H9 (cell line): ENCODE data around the gene PCGF5. TPM values are rescaled to one million over a fixed set of nuclear protein-coding genes. Genes with fewer than 3 reads are reported as not detected.
"Not testable (repeated sequence)": the region's sequence is repeated elsewhere in the genome, so short reads cannot be mapped to it uniquely, and the experiment has no call there.

Experiments used
- DNase-seq: peaks from one replicate; pipeline ENCODE4 v3.0.0-alpha.2; 2017
- H2AFZ ChIP-seq: one replicate; pipeline ENCODE4 v1.6.1; 2013; ENCODE audit warnings: mild to moderate bottlenecking, low read length, control low read depth, moderate library complexity
- H2AK5ac ChIP-seq: 2 replicates; pipeline ENCODE4 v1.6.1; 2013; ENCODE audit warnings: low read length, control low read depth, mixed read lengths; ENCODE audit not compliant: insufficient read length
- H2BK120ac ChIP-seq: one replicate; pipeline ENCODE4 v1.6.1; 2013; ENCODE audit warnings: low read depth, mild to moderate bottlenecking, low read length, control low read depth, inconsistent platforms; ENCODE audit not compliant: poor library complexity, severe bottlenecking
- H2BK12ac ChIP-seq: 2 replicates; pipeline ENCODE4 v1.6.1; 2013; ENCODE audit warnings: low read length, control low read depth, mixed read lengths, low read depth; ENCODE audit not compliant: insufficient read length
- H2BK15ac ChIP-seq: 2 replicates; pipeline ENCODE4 v1.6.1; 2013; ENCODE audit warnings: low read depth, low read length, control low read depth
- H2BK20ac ChIP-seq: one replicate; pipeline ENCODE4 v1.6.1; 2013; ENCODE audit warnings: low read depth, mild to moderate bottlenecking, low read length, control low read depth, inconsistent platforms; ENCODE audit not compliant: poor library complexity, severe bottlenecking
- H2BK5ac ChIP-seq: 2 replicates; pipeline ENCODE4 v1.6.1; 2013; ENCODE audit warnings: low read length, control low read depth, mixed read lengths; ENCODE audit not compliant: insufficient read length
- H3K14ac ChIP-seq: 2 replicates; pipeline ENCODE4 v1.6.1; 2013; ENCODE audit warnings: low read length, control low read depth; ENCODE audit not compliant: insufficient read depth
- H3K18ac ChIP-seq: 2 replicates; pipeline ENCODE4 v1.6.1; 2013; ENCODE audit warnings: low read depth, mild to moderate bottlenecking, mixed read lengths, low read length, control low read depth; ENCODE audit not compliant: insufficient read length
- H3K23ac ChIP-seq: 2 replicates; pipeline ENCODE4 v1.6.1; 2013; ENCODE audit warnings: low read length, control low read depth, mixed read lengths, low read depth; ENCODE audit not compliant: insufficient read length
- H3K23me2 ChIP-seq: 2 replicates; pipeline ENCODE4 v1.6.1; 2013; ENCODE audit warnings: low read depth, mild to moderate bottlenecking, mixed read lengths, low read length, control low read depth; ENCODE audit not compliant: insufficient read length, poor library complexity, severe bottlenecking
- H3K27ac ChIP-seq: 2 replicates; pipeline ENCODE4 v1.5.1; 2013; ENCODE audit warnings: low read length, control low read depth, mixed read lengths, low read depth; ENCODE audit not compliant: insufficient read length
- H3K27me3 ChIP-seq: 2 replicates; pipeline ENCODE4 v1.6.1; 2013; ENCODE audit warnings: low read length, control low read depth, inconsistent platforms; ENCODE audit not compliant: insufficient read depth
- H3K4ac ChIP-seq: 2 replicates; pipeline ENCODE4 v1.6.1; 2013; ENCODE audit warnings: low read depth, mild to moderate bottlenecking, control low read depth, inconsistent platforms, low read length, moderate library complexity
- H3K4me1 ChIP-seq: 2 replicates; pipeline ENCODE4 v1.6.1; 2013; ENCODE audit warnings: low read length, control low read depth, inconsistent platforms; ENCODE audit not compliant: insufficient read depth
- H3K4me2 ChIP-seq: 2 replicates; pipeline ENCODE4 v1.6.1; 2013; ENCODE audit warnings: low read length, control low read depth, mixed read lengths; ENCODE audit not compliant: insufficient read length, insufficient read depth
- H3K56ac ChIP-seq: 2 replicates; pipeline ENCODE4 v1.6.1; 2013; ENCODE audit warnings: low read depth, mild to moderate bottlenecking, mixed read lengths, low read length, control low read depth; ENCODE audit not compliant: insufficient read length
- H3K79me1 ChIP-seq: 2 replicates; pipeline ENCODE4 v1.6.1; 2013; ENCODE audit warnings: low read depth, mild to moderate bottlenecking, moderate library complexity, low read length, control low read depth, inconsistent platforms; ENCODE audit not compliant: insufficient read depth, poor library complexity, severe bottlenecking
- H3K79me2 ChIP-seq: 2 replicates; pipeline ENCODE4 v1.6.1; 2013; ENCODE audit warnings: low read length, control low read depth, inconsistent platforms; ENCODE audit not compliant: insufficient read depth
- H3K9ac ChIP-seq: 2 replicates; pipeline ENCODE4 v1.6.1; 2013; ENCODE audit warnings: low read length, control low read depth, mixed read lengths; ENCODE audit not compliant: insufficient read length; ENCODE audit errors: extremely low read depth
- H3K9me3 ChIP-seq: one replicate; pipeline ENCODE4 v1.6.1; 2013; ENCODE audit warnings: low read depth, low read length, inconsistent platforms; ENCODE audit not compliant: control insufficient read depth
- H3T11ph ChIP-seq: one replicate; pipeline ENCODE4 v1.6.1; 2013; ENCODE audit warnings: mild to moderate bottlenecking, low read length, control low read depth, inconsistent platforms
- H4K20me1 ChIP-seq: one replicate; pipeline ENCODE4 v1.6.1; 2013; ENCODE audit not compliant: control insufficient read depth, insufficient read length, insufficient read depth
- H4K5ac ChIP-seq: 2 replicates; pipeline ENCODE4 v1.6.1; 2013; ENCODE audit warnings: low read depth, mild to moderate bottlenecking, mixed read lengths, low read length, control low read depth; ENCODE audit not compliant: insufficient read length
- H4K8ac ChIP-seq: replicated peaks from 2 replicates; pipeline ENCODE4 v1.6.1; 2013; ENCODE audit warnings: low read length, control low read depth, mixed read lengths, low read depth; ENCODE audit not compliant: insufficient read length
- H4K91ac ChIP-seq: 2 replicates; pipeline ENCODE4 v1.6.1; 2013; ENCODE audit warnings: low read depth, mild to moderate bottlenecking, moderate library complexity, mixed read lengths, low read length, control low read depth; ENCODE audit not compliant: insufficient read length
- H3K27ac Mint-ChIP-seq, 3 experiments: 2 replicates in 2 of 3; 3 replicates in 1 of 3; pipeline ENCODE4 v1.8.0; 2020 to 2021; ENCODE audit warnings: mixed read lengths in 3 of 3, mild to moderate bottlenecking in 1 of 3, moderate library complexity in 1 of 3
- H3K27me3 Mint-ChIP-seq: 2 replicates; pipeline ENCODE4 v1.8.0; 2021; ENCODE audit warnings: low read depth, mild to moderate bottlenecking, moderate library complexity, mixed read lengths
- H3K36me3 Mint-ChIP-seq, 3 experiments: 2 replicates in 2 of 3; 3 replicates in 1 of 3; pipeline ENCODE4 v1.8.0; 2020 to 2021; ENCODE audit warnings: low read depth in 3 of 3, mixed read lengths in 3 of 3; ENCODE audit not compliant: insufficient read depth in 1 of 3
- H3K4me1 Mint-ChIP-seq, 2 experiments: 2 replicates each; pipeline ENCODE4 v1.8.0; 2020; ENCODE audit warnings: mixed read lengths in 2 of 2
- H3K4me3 Mint-ChIP-seq, 2 experiments: 2 replicates in 1 of 2; 3 replicates in 1 of 2; pipeline ENCODE4 v1.8.0; 2020 to 2021; ENCODE audit warnings: mild to moderate bottlenecking in 2 of 2, mixed read lengths in 2 of 2, moderate library complexity in 1 of 2
- H3K9me3 Mint-ChIP-seq, 2 experiments: 2 replicates in 1 of 2; 3 replicates in 1 of 2; pipeline ENCODE4 v1.8.0; 2020; ENCODE audit warnings: mild to moderate bottlenecking in 2 of 2, mixed read lengths in 2 of 2, moderate library complexity in 1 of 2
- WGBS: extraction: QIAGEN DNeasy Blood & Tissue Kit; methylation state at CpG from one replicate; pipeline ENCODE4 v1.1.7; 2013; ENCODE audit warnings: missing lambda C conversion rate, low lambda C conversion rate, mixed read lengths; ENCODE audit not compliant: insufficient read length; ENCODE audit errors: extremely low coverage; 5-methylcytosine and 5-hydroxymethylcytosine counted together
- total RNA-seq: library from RNA; stranded (reverse); gene quantifications from 2 replicates; pipeline ENCODE4 v1.2.1, GENCODE V29; 2021
- TF ChIP-seq, protein P1 (sequence below): fragments of 200-600 bp; sonication (generic); conservative IDR thresholded peaks from 3 replicates; pipeline ENCODE4 v1.8.0; 2021; ENCODE audit warnings: antibody characterized with exemption, mild to moderate bottlenecking

The PCGF5 gene
- total RNA-seq, 1 experiment from 2014 or later: 6.9 TPM

DNA sequence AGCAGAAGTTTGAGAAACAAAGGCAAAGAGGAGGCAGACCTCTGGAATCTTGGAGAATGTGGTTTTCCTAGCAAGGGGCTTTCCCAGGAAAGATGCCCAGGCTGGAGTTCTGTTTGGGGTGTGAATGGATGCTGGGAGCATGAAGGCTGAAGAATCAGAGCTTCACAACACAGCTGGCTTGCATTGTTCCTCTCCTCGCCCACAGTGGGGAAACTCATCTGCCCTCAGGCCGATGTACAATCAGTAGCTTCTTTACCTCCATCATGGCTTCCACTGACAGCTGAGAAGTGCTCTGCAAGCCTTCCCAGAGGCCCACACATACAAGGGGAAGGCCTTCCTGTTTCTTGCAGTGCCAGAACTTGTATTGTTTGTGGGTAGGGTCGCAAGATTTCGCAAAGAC is 98.9 kb downstream of the PCGF5 start:
- Histone ChIP-seq H4K20me1 (no peaks in the 10 kb centered on the region), H3K79me1 (no peaks in the 10 kb centered on the region), H3K27me3 (no peaks in the 10 kb centered on the region), H4K91ac (no peak overlapping the region), H2AK5ac (no peak overlapping the region), H3K4me1 (no peaks in the 10 kb centered on the region), H3K23me2 (no peaks in the 10 kb centered on the region), H3K79me2 (no peaks in the 10 kb centered on the region), H3K9ac (no peak overlapping the region), H2BK120ac (no peak overlapping the region), H2BK15ac (no peak overlapping the region), H3K4me2 (no peak overlapping the region), H3K56ac (no peak overlapping the region), H3T11ph (no peak overlapping the region), H4K8ac (no peak overlapping the region), H2BK12ac (no peak overlapping the region), H3K18ac (no peak overlapping the region), H2AFZ (no peak overlapping the region), H3K4ac (no peak overlapping the region), H4K5ac (no peak overlapping the region), H2BK20ac (no peak overlapping the region), H3K23ac (no peak overlapping the region), H3K27ac (no peak overlapping the region), H3K14ac (no peak overlapping the region), H3K9me3 (no peaks in the 10 kb centered on the region), H2BK5ac (no peak overlapping the region)
- no CpG with 5 or more reads among the region's 4 CpGs for WGBS
- Mint-ChIP-seq H3K27me3 (no peaks in the 10 kb centered on the region; the same call in 1 of the 2 replicates), H3K9me3 (peaks cover 2 to 13% of the 10 kb centered on the region in 2 experiments; a peak in 4 of 5 replicates), H3K36me3 (no peaks in the 10 kb centered on the region), H3K27ac (no peak overlapping the region), H3K4me3 (no peak overlapping the region), H3K4me1 (no peaks in the 10 kb centered on the region)
- TF ChIP-seq, protein P1, sequence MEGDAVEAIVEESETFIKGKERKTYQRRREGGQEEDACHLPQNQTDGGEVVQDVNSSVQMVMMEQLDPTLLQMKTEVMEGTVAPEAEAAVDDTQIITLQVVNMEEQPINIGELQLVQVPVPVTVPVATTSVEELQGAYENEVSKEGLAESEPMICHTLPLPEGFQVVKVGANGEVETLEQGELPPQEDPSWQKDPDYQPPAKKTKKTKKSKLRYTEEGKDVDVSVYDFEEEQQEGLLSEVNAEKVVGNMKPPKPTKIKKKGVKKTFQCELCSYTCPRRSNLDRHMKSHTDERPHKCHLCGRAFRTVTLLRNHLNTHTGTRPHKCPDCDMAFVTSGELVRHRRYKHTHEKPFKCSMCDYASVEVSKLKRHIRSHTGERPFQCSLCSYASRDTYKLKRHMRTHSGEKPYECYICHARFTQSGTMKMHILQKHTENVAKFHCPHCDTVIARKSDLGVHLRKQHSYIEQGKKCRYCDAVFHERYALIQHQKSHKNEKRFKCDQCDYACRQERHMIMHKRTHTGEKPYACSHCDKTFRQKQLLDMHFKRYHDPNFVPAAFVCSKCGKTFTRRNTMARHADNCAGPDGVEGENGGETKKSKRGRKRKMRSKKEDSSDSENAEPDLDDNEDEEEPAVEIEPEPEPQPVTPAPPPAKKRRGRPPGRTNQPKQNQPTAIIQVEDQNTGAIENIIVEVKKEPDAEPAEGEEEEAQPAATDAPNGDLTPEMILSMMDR: no peak
- DNase-seq: no peak

DNA sequence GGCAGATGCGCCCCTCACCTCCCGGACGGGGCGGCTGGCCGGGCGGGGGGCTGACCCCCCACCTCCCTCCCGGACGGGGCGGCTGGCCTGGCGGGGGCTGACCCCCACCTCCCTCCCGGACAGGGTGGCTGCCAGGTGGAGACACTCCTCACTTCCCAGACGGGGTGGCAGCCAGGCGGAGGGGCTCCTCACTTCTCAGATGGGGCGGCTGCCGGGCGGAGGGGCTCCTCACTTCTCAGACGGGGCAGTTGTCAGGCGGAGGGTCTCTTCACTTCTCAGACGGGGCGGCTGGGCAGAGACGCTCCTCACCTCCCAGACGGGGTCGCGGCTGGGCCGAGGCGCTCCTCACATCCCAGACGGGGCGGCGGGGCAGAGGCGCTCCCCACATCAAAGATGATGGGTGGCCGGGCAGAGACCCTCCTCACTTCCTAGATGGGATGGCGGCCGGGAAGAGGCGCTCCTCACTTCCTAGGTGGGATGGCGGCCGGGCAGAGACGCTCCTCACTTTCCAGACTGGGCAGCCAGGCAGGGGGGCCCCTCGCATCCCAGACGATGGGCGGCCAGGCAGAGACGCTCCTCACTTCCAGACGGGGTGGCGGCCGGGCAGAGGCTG is 102.9 kb downstream of the PCGF5 start:
- not testable (repeated sequence) for H4K8ac ChIP-seq, H3K4me1 Mint-ChIP-seq, H3K4me1 ChIP-seq, H3K56ac ChIP-seq, H3K4me3 Mint-ChIP-seq, H3K79me1 ChIP-seq, H3K23ac ChIP-seq, H3K27ac Mint-ChIP-seq, H3K9me3 ChIP-seq, H3K79me2 ChIP-seq, H3K14ac ChIP-seq, H3K27me3 ChIP-seq, H2BK120ac ChIP-seq, H2AK5ac ChIP-seq, H2BK12ac ChIP-seq, H3K9ac ChIP-seq, H2BK5ac ChIP-seq, H2BK20ac ChIP-seq, H2AFZ ChIP-seq, H3K18ac ChIP-seq, DNase-seq, H3K23me2 ChIP-seq, H3K27ac ChIP-seq, H4K5ac ChIP-seq, H4K20me1 ChIP-seq, H4K91ac ChIP-seq, H2BK15ac ChIP-seq, H3K4ac ChIP-seq, H3K27me3 Mint-ChIP-seq, H3K4me2 ChIP-seq, H3T11ph ChIP-seq
- no CpG with 5 or more reads among the region's 44 CpGs for WGBS
- peaks cover 3 to 10% (median 9%) of the 10 kb centered on the region in 3 experiments; a peak in 6 of 7 replicates for H3K36me3 Mint-ChIP-seq
- peaks cover 17 to 34% of the 10 kb centered on the region in 2 experiments for H3K9me3 Mint-ChIP-seq
